IPS DF 19.7 (cell line): ENCODE results near the gene LTBP3.

ENCODE experiments used
- DNase-seq: peaks from one replicate; pipeline ENCODE4 v3.0.0-alpha.2; 2013; ENCODE audit warnings: low read depth, low spot score

LTBP3 gene

DNA sequence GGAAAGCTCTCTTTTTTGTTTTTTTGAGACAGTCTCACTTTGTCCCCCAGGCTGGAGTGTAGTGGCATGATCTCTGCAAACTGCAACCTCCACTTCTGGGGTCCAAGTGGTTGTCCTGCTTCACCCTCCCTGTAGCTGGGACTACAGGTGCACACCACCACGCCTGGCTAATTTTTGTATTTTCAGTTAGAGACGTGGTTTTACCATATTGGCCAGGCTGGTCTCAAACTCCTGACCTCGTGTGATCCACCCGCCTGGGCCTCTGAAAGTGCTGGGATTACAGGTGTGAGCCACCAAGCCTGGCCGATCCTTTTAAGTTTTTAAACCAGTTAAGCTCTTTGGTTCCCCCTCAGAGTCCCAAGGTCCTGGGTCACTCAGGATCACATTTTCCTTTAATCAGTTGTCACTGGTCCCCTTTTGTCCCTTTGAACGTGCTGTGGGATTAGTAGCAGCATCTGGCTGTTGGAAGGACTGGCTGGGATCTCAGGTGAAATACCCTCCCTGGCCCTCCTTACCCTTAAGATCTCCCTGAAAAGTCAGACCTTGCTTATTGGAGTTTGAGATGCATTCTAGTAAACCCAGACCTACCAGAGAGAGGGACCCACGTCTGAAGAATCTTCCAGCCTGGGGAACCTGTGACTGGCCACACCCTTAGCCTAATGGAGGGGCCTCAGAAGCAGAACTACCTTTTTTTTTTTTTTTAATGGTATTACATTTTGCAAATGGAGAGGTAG lies 51.2 kb downstream of the LTBP3 start:
- no peak for DNase-seq

DNA sequence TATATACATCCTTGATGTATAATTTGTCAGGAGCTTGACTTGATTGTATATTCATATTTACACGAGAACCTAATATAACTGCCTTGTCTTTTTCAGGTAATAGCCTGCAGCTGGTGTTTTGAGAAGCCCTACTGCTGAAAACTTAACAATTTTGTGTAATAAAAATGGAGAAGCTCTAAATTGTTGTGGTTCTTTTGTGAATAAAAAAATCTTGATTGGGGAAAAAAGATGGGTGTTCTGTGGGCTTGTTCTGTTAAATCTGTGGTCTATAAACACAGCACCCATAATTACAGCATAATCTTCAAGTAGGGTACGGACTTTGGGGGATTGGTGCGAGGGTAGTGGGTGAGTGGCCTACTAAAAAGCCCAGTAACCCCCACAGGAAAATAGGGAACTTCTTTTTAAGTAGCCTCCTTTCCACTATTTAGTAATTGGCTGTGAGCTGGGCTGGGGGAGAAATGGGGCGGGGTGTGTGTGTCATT lies 51.8 kb downstream of the LTBP3 start:
- DNase-seq: no peak

- DNase-seq: no peak
Measured at GRCh38 chr11:65505466-65506289, 52.5 kb downstream of the LTBP3 start.

GRCh38 chr11:65504674-65505465 lies 53.3 kb downstream of the LTBP3 start:
- DNase-seq: no peak

DNA sequence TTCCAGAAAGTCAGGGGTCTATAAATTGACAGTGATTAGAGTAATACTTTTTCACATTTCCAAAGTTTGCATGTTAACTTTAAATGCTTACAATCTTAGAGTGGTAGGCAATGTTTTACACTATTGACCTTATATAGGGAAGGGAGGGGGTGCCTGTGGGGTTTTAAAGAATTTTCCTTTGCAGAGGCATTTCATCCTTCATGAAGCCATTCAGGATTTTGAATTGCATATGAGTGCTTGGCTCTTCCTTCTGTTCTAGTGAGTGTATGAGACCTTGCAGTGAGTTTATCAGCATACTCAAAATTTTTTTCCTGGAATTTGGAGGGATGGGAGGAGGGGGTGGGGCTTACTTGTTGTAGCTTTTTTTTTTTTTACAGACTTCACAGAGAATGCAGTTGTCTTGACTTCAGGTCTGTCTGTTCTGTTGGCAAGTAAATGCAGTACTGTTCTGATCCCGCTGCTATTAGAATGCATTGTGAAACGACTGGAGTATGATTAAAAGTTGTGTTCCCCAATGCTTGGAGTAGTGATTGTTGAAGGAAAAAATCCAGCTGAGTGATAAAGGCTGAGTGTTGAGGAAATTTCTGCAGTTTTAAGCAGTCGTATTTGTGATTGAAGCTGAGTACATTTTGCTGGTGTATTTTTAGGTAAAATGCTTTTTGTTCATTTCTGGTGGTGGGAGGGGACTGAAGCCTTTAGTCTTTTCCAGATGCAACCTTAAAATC lies 54.0 kb downstream of the LTBP3 start:
- DNase-seq: no peak

DNA sequence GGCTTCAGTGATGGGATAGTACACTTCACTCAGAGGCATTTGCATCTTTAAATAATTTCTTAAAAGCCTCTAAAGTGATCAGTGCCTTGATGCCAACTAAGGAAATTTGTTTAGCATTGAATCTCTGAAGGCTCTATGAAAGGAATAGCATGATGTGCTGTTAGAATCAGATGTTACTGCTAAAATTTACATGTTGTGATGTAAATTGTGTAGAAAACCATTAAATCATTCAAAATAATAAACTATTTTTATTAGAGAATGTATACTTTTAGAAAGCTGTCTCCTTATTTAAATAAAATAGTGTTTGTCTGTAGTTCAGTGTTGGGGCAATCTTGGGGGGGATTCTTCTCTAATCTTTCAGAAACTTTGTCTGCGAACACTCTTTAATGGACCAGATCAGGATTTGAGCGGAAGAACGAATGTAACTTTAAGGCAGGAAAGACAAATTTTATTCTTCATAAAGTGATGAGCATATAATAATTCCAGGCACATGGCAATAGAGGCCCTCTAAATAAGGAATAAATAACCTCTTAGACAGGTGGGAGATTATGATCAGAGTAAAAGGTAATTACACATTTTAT lies 54.7 kb downstream of the LTBP3 start:
- DNase-seq: no peak

DNA sequence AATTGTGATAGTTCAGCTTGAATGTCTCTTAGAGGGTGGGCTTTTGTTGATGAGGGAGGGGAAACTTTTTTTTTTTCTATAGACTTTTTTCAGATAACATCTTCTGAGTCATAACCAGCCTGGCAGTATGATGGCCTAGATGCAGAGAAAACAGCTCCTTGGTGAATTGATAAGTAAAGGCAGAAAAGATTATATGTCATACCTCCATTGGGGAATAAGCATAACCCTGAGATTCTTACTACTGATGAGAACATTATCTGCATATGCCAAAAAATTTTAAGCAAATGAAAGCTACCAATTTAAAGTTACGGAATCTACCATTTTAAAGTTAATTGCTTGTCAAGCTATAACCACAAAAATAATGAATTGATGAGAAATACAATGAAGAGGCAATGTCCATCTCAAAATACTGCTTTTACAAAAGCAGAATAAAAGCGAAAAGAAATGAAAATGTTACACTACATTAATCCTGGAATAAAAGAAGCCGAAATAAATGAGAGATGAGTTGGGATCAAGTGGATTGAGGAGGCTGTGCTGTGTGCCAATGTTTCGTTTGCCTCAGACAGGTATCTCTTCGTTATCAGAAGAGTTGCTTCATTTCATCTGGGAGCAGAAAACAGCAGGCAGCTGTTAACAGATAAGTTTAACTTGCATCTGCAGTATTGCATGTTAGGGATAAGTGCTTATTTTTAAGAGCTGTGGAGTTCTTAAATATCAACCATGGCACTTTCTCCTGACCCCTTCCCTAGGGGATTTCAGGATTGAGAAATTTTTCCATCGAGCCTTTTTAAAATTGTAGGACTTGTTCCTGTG lies 55.4 kb downstream of the LTBP3 start:
- DNase-seq: no peak

- no peak for DNase-seq
Measured at GRCh38 chr11:65502274-65502554, 55.9 kb downstream of the LTBP3 start.

GRCh38 chr11:65501472-65502273 lies 56.5 kb downstream of the LTBP3 start:
- no peak for DNase-seq

- DNase-seq: no peak
Measured at GRCh38 chr11:65501186-65501471, 57.0 kb downstream of the LTBP3 start.

DNA sequence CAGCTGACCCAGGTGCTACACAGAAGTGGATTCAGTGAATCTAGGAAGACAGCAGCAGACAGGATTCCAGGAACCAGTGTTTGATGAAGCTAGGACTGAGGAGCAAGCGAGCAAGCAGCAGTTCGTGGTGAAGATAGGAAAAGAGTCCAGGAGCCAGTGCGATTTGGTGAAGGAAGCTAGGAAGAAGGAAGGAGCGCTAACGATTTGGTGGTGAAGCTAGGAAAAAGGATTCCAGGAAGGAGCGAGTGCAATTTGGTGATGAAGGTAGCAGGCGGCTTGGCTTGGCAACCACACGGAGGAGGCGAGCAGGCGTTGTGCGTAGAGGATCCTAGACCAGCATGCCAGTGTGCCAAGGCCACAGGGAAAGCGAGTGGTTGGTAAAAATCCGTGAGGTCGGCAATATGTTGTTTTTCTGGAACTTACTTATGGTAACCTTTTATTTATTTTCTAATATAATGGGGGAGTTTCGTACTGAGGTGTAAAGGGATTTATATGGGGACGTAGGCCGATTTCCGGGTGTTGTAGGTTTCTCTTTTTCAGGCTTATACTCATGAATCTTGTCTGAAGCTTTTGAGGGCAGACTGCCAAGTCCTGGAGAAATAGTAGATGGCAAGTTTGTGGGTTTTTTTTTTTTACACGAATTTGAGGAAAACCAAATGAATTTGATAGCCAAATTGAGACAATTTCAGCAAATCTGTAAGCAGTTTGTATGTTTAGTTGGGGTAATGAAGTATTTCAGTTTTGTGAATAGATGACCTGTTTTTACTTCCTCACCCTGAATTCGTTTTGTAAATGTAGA lies 57.6 kb downstream of the LTBP3 start:
- no peak for DNase-seq

DNA sequence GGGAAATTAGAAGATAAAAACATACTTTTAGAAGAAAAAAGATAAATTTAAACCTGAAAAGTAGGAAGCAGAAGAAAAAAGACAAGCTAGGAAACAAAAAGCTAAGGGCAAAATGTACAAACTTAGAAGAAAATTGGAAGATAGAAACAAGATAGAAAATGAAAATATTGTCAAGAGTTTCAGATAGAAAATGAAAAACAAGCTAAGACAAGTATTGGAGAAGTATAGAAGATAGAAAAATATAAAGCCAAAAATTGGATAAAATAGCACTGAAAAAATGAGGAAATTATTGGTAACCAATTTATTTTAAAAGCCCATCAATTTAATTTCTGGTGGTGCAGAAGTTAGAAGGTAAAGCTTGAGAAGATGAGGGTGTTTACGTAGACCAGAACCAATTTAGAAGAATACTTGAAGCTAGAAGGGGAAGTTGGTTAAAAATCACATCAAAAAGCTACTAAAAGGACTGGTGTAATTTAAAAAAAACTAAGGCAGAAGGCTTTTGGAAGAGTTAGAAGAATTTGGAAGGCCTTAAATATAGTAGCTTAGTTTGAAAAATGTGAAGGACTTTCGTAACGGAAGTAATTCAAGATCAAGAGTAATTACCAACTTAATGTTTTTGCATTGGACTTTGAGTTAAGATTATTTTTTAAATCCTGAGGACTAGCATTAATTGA lies 58.3 kb downstream of the LTBP3 start:
- DNase-seq: no peak

GRCh38 chr11:65498977-65499712 lies 59.0 kb downstream of the LTBP3 start, which contains the start of gene MALAT1:
Gene MALAT1, plus strand, starts transcription at chr11:65499045.
- DNase-seq: no peak

- no peak for DNase-seq
Measured at GRCh38 chr11:65498727-65498976, 59.5 kb downstream of the LTBP3 start.

DNA sequence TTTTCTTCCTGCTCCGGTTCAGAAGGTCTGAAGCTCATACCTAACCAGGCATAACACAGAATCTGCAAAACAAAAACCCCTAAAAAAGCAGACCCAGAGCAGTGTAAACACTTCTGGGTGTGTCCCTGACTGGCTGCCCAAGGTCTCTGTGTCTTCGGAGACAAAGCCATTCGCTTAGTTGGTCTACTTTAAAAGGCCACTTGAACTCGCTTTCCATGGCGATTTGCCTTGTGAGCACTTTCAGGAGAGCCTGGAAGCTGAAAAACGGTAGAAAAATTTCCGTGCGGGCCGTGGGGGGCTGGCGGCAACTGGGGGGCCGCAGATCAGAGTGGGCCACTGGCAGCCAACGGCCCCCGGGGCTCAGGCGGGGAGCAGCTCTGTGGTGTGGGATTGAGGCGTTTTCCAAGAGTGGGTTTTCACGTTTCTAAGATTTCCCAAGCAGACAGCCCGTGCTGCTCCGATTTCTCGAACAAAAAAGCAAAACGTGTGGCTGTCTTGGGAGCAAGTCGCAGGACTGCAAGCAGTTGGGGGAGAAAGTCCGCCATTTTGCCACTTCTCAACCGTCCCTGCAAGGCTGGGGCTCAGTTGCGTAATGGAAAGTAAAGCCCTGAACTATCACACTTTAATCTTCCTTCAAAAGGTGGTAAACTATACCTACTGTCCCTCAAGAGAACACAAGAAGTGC lies 60.0 kb downstream of the LTBP3 start:
- DNase-seq: no peak

DNA sequence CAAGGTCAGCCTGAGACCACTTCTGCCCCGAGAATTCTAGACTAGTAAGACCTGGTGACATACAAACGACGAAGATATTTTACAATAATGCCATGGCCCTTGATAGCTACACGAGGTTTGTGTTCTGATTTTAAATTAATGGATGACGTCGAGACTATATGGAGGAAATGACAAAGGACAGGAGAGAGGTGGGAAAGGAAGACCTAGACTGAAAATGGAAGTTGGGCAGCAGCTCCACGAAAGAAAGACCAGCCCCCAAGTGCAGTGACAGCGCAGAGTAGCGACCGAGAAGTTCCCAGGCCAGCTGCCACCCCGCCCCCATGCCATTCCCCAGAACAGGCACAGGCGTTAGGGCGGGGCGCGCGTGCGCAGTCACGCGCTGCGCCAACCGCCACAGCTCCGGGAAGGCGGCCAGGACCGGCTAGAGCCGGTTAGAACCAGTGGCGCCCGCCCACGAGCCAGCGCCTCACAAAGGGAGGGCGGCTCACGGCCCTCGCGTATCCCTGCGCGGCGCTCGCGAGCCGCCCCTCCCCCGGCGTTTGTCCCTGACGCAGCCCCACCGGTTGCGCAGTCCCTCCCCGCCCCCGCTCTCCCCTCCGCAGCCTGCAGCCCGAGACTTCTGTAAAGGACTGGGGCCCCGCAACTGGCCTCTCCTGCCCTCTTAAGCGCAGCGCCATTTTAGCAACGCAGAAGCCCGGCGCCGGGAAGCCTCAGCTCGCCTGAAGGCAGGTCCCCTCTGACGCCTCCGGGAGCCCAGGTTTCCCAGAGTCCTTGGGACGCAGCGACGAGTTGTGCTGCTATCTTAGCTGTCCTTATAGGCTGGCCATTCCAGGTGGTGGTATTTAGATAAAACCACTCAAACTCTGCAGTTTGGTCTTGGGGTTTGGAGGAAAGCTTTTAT lies 60.8 kb downstream of the LTBP3 start:
- no peak for DNase-seq
